Stomach (tissue), 4 donors: Measurements from ENCODE around the gene MAP3K20.

Source experiments
- EP300 ChIP-seq: sonication (generic); formaldehyde crosslinking; IDR thresholded peaks from one replicate; pipeline ENCODE4 v1.6.1; 2017; ENCODE audit warnings: antibody characterized with exemption
- POLR2A ChIP-seq, 4 donors: fragments of 450-650 bp; IDR thresholded peaks; one replicate each; pipeline ENCODE4 v1.6.1; 2016; ENCODE audit warnings: antibody characterized with exemption in 4 of 4, control low read depth in 2 of 4, mild to moderate bottlenecking in 1 of 4, moderate library complexity in 1 of 4
- POLR2AphosphoS5 ChIP-seq, 3 donors: sonication (generic); formaldehyde crosslinking; IDR thresholded peaks; one replicate each; pipeline ENCODE4 v1.6.1; 2016; ENCODE audit warnings: antibody characterized with exemption in 3 of 3
- TF ChIP-seq, protein P1 (sequence below), 7 experiments: fragments of 450-650 bp in 4 of 7; fragments of 200-600 bp in 3 of 7; sonication (generic) in 3 of 7; IDR thresholded peaks; one replicate each; pipeline ENCODE4 v1.5.1; 2016 to 2019; ENCODE audit warnings: antibody characterized with exemption in 7 of 7, control low read depth in 2 of 7, mild to moderate bottlenecking in 1 of 7

DNA sequence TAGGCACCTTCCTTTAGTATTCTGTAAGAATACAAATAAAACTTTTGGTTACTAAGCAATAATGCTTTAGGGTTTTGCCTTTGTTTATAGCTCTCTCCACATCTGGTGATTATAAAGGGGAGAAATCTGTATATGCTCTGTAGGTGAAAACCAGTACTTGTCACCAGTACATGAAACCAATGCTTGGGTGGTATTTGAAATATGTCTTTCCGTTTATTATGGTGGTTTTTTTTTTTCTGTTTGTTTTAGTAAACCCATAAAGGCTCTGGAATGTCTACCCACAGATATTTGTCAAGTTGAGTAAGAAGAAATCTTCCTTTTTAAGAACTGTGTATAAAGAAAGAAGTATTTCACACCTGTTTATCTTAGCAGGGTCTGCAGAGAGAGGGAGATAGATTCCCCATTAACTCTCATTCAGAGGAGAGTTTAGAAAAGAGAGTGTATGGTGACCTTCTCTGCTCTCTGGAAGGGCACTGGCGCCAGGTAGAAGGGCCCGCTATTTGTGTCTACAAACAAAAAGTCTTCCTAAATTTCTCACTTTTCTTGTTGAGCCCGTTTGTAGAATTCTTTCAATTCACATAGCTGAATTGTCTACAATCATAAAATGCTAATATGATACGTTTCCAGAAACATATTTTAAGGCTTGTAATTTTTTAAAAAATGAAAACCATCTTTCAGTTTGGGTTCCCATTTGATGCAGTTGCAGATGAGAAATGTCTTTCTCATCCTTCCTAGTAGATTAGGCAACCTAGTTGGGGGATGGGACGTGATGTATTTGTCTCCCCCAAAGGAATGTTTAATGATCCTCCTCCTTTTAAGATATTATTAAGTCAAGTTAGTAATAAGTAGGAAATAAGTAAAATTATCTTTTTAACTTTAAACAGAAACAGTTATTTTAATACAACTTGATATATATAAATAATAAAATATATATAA lies 33.9 kb downstream of the MAP3K20 start:
- TF ChIP-seq, protein P1, sequence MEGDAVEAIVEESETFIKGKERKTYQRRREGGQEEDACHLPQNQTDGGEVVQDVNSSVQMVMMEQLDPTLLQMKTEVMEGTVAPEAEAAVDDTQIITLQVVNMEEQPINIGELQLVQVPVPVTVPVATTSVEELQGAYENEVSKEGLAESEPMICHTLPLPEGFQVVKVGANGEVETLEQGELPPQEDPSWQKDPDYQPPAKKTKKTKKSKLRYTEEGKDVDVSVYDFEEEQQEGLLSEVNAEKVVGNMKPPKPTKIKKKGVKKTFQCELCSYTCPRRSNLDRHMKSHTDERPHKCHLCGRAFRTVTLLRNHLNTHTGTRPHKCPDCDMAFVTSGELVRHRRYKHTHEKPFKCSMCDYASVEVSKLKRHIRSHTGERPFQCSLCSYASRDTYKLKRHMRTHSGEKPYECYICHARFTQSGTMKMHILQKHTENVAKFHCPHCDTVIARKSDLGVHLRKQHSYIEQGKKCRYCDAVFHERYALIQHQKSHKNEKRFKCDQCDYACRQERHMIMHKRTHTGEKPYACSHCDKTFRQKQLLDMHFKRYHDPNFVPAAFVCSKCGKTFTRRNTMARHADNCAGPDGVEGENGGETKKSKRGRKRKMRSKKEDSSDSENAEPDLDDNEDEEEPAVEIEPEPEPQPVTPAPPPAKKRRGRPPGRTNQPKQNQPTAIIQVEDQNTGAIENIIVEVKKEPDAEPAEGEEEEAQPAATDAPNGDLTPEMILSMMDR (IDR thresholded peaks at IDR 0.05): no peak
- TF ChIP-seq POLR2AphosphoS5 (IDR thresholded peaks at IDR 0.05) (no peak), POLR2A (IDR thresholded peaks at IDR 0.05) (no peak), EP300 (no peak)
